ENCODE measurements around the gene ISOC2. TPM values are rescaled to one million over a fixed set of nuclear protein-coding genes. Genes with fewer than 3 reads are reported as not detected.

The ISOC2 gene
- total and polyA plus RNA-seq, 9 of the 15 experiments (the other 6 are each of a cell fraction or from before 2014, with no cell fraction given): 1.2 to 229 (median 58.3) TPM

- TF ChIP-seq HNRNPLL (IDR thresholded peaks at IDR 0.05; ENCODE audit: low read depth, low read length, poor library complexity, severe bottlenecking) (no peak), MNT (conservative IDR thresholded peaks at IDR 0.05) (no peak), ZNF583 (CRISPR knock-in tag; IDR thresholded peaks at IDR 0.05) (no peak), NCOA4 (IDR thresholded peaks at IDR 0.05; ENCODE audit: partially characterized antibody) (no peak), ZNF696 (CRISPR knock-in tag; conservative IDR thresholded peaks at IDR 0.05) (no peak), NR1H2 (CRISPR knock-in tag; IDR thresholded peaks at IDR 0.05) (no peak), KDM4B (IDR thresholded peaks at IDR 0.05; ENCODE audit: borderline replicate concordance in 2 of 2, low read depth in 1 of 2) (no peak), MTF1 (CRISPR knock-in tag; IDR thresholded peaks at IDR 0.05; ENCODE audit: borderline replicate concordance) (no peak), ZFP36 (IDR thresholded peaks at IDR 0.05; ENCODE audit: low read depth, low read length, partially characterized antibody) (no peak), DNMT1 (IDR thresholded peaks at IDR 0.05) (no peak), SRSF3 (IDR thresholded peaks at IDR 0.05; ENCODE audit: insufficient read depth, low read length) (no peak), POLR2AphosphoS2 (IDR thresholded peaks at IDR 0.05; ENCODE audit: low read length) (no peak), HBP1 (CRISPR knock-in tag; IDR thresholded peaks at IDR 0.05) (no peak), ZNF239 (CRISPR knock-in tag; IDR thresholded peaks at IDR 0.05) (no peak), U2AF1 (optimal IDR thresholded peaks at IDR 0.05; ENCODE audit: low read depth, low read length) (no peak), BRCA1 (IDR thresholded peaks at IDR 0.05) (no peak), BRCA1 (CRISPR knock-in tag; IDR thresholded peaks at IDR 0.05) (no peak), ZNF280A (IDR thresholded peaks at IDR 0.05; ENCODE audit: low read depth, partially characterized antibody) (no peak), ZBTB11 (CRISPR knock-in tag; IDR thresholded peaks at IDR 0.05) (no peak), CREB3 (tag; conservative IDR thresholded peaks at IDR 0.05; ENCODE audit: low read depth) (0 out of 2 replicates have a peak, but pooled peaks have one; percentile 64)
Observed at GRCh38 chr19:55437410-55437809, 24.0 kb downstream of the ISOC2 start (continued).
